Muscle layer of colon (tissue), 2 donors: ENCODE results near the gene SIL1.

Experiments
- H3K27ac ChIP-seq: one replicate; pipeline ENCODE4 v1.7.0; 2013; ENCODE audit warnings: low read depth, mild to moderate bottlenecking, low read length, moderate library complexity
- H3K27me3 ChIP-seq, 2 donors: one replicate each; pipeline ENCODE4 v1.7.0; 2013; ENCODE audit warnings: low read length in 2 of 2, mild to moderate bottlenecking in 2 of 2; ENCODE audit not compliant: insufficient read depth in 2 of 2, control insufficient read depth in 1 of 2
- H3K36me3 ChIP-seq: one replicate; pipeline ENCODE4 v1.7.0; 2013; ENCODE audit warnings: mild to moderate bottlenecking, low read length; ENCODE audit not compliant: insufficient read depth
- H3K4me1 ChIP-seq: one replicate; pipeline ENCODE4 v1.7.0; 2013; ENCODE audit warnings: mild to moderate bottlenecking, low read length; ENCODE audit not compliant: insufficient read depth
- H3K4me3 ChIP-seq, 2 donors: one replicate each; pipeline ENCODE4 v1.7.0; 2013; ENCODE audit warnings: low read length in 2 of 2, low read depth in 1 of 2, mild to moderate bottlenecking in 1 of 2, moderate library complexity in 1 of 2
- H3K9ac ChIP-seq: one replicate; pipeline ENCODE4 v1.7.0; 2013; ENCODE audit warnings: low read length
- H3K9me3 ChIP-seq: one replicate; pipeline ENCODE4 v1.7.0; 2013; ENCODE audit warnings: mild to moderate bottlenecking, low read length
- donor health status: abdominal sarcoma.
- donor health status: Adenocarcinoma of cecum.

Gene SIL1

GRCh38 chr5:138967791-138968448 is 230.2 kb downstream of the SIL1 start:
- peaks cover 37% of the 10 kb centered on the region for H3K4me1 ChIP-seq
- H3K27me3 ChIP-seq: no peaks in the 10 kb centered on the region
- H3K27ac ChIP-seq: no peak overlapping the region
- no peaks in the 10 kb centered on the region for H3K36me3 ChIP-seq
- no peaks in the 10 kb centered on the region for H3K9me3 ChIP-seq
- H3K4me3 ChIP-seq: no peak overlapping the region
- no peak overlapping the region for H3K9ac ChIP-seq

- no peaks in the 10 kb centered on the region for H3K9me3 ChIP-seq
- no peak overlapping the region for H3K27ac ChIP-seq
Measured at GRCh38 chr5:138966236-138966985, 231.8 kb downstream of the SIL1 start.

GRCh38 chr5:138965626-138966025 is 232.5 kb downstream of the SIL1 start:
- peaks cover 16% of the 10 kb centered on the region for H3K4me1 ChIP-seq
- no peak overlapping the region for H3K4me3 ChIP-seq
- no peaks in the 10 kb centered on the region for H3K36me3 ChIP-seq
- H3K9ac ChIP-seq: no peak overlapping the region
- no peak overlapping the region for H3K27ac ChIP-seq
- H3K9me3 ChIP-seq: no peaks in the 10 kb centered on the region
- no peaks in the 10 kb centered on the region for H3K27me3 ChIP-seq

More at GRCh38 chr5:138966236-138966985, 231.8 kb downstream of the SIL1 start:
- H3K27me3 ChIP-seq: no peaks in the 10 kb centered on the region
- peaks cover 22% of the 10 kb centered on the region for H3K4me1 ChIP-seq
- no peak overlapping the region for H3K9ac ChIP-seq
- H3K4me3 ChIP-seq: no peak overlapping the region
- no peaks in the 10 kb centered on the region for H3K36me3 ChIP-seq

GRCh38 chr5:138964647-138965201 is 233.4 kb downstream of the SIL1 start:
- H3K9ac ChIP-seq: no peak overlapping the region
- H3K4me1 ChIP-seq: peaks cover 7% of the 10 kb centered on the region
- H3K27ac ChIP-seq: no peak overlapping the region
- H3K27me3 ChIP-seq: no peaks in the 10 kb centered on the region
- no peaks in the 10 kb centered on the region for H3K9me3 ChIP-seq
- H3K36me3 ChIP-seq: no peaks in the 10 kb centered on the region
- H3K4me3 ChIP-seq: no peak overlapping the region

- no peak overlapping the region for H3K9ac ChIP-seq
- H3K4me1 ChIP-seq: no peaks in the 10 kb centered on the region
- no peak overlapping the region for H3K4me3 ChIP-seq
- H3K27me3 ChIP-seq: no peaks in the 10 kb centered on the region
- no peak overlapping the region for H3K27ac ChIP-seq
- H3K36me3 ChIP-seq: no peaks in the 10 kb centered on the region
- H3K9me3 ChIP-seq: no peaks in the 10 kb centered on the region
Measured at GRCh38 chr5:138963763-138964371, 234.3 kb downstream of the SIL1 start.

- Histone ChIP-seq H3K27ac (no peak overlapping the region), H3K4me3 (no peak overlapping the region)
Measured at GRCh38 chr5:138962614-138963370, 235.4 kb downstream of the SIL1 start.

GRCh38 chr5:138961729-138962128 is 236.4 kb downstream of the SIL1 start:
- H3K9me3 ChIP-seq: no peaks in the 10 kb centered on the region
- no peak overlapping the region for H3K4me3 ChIP-seq
- no peak overlapping the region for H3K9ac ChIP-seq
- no peaks in the 10 kb centered on the region for H3K27me3 ChIP-seq
- H3K36me3 ChIP-seq: no peaks in the 10 kb centered on the region
- H3K4me1 ChIP-seq: no peaks in the 10 kb centered on the region
- H3K27ac ChIP-seq: no peak overlapping the region

More at GRCh38 chr5:138962614-138963370, 235.4 kb downstream of the SIL1 start:
- H3K27me3 ChIP-seq: no peaks in the 10 kb centered on the region
- no peaks in the 10 kb centered on the region for H3K36me3 ChIP-seq
- no peak overlapping the region for H3K9ac ChIP-seq
- H3K9me3 ChIP-seq: no peaks in the 10 kb centered on the region
- no peaks in the 10 kb centered on the region for H3K4me1 ChIP-seq

- no peaks in the 10 kb centered on the region for H3K9me3 ChIP-seq
- H3K36me3 ChIP-seq: no peaks in the 10 kb centered on the region
- no peak overlapping the region for H3K9ac ChIP-seq
- H3K4me3 ChIP-seq: no peak overlapping the region
- no peak overlapping the region for H3K27ac ChIP-seq
- H3K27me3 ChIP-seq: no peaks in the 10 kb centered on the region
- H3K4me1 ChIP-seq: no peaks in the 10 kb centered on the region
Measured at GRCh38 chr5:138961221-138961620, 236.9 kb downstream of the SIL1 start.

GRCh38 chr5:138960145-138960692 is 237.9 kb downstream of the SIL1 start:
- no peaks in the 10 kb centered on the region for H3K36me3 ChIP-seq
- H3K27me3 ChIP-seq: no peaks in the 10 kb centered on the region
- H3K4me3 ChIP-seq: no peak overlapping the region
- no peaks in the 10 kb centered on the region for H3K9me3 ChIP-seq
- H3K9ac ChIP-seq: no peak overlapping the region
- no peak overlapping the region for H3K27ac ChIP-seq
- peaks cover 8% of the 10 kb centered on the region for H3K4me1 ChIP-seq

GRCh38 chr5:138956801-138957200 is 241.4 kb downstream of the SIL1 start:
- Histone ChIP-seq H3K36me3 (no peaks in the 10 kb centered on the region), H3K4me1 (peaks cover 40% of the 10 kb centered on the region), H3K9me3 (no peaks in the 10 kb centered on the region), H3K27ac (no peak overlapping the region), H3K4me3 (no peak overlapping the region), H3K9ac (no peak overlapping the region), H3K27me3 (no peaks in the 10 kb centered on the region)
